ENCODE results near the gene BMP2.

BMP2 gene

GRCh38 chr20:6768228-6769140 is 998 bp downstream of the BMP2 start:
- no peak for DNase-seq

- no peak for DNase-seq
Measured at GRCh38 chr20:6769903-6770785, 2.7 kb downstream of the BMP2 start.

- no peak for DNase-seq
Measured at GRCh38 chr20:6770786-6771100, 3.3 kb downstream of the BMP2 start.

GRCh38 chr20:6780433-6781190 is 13.1 kb downstream of the BMP2 start:
- DNase-seq: no peak

GRCh38 chr20:6783752-6784151 is 16.3 kb downstream of the BMP2 start:
- no peak for DNase-seq

GRCh38 chr20:6784210-6784631 is 16.7 kb downstream of the BMP2 start:
- no peak for DNase-seq

- DNase-seq: no peak
Measured at GRCh38 chr20:6784767-6785166, 17.3 kb downstream of the BMP2 start.

- no peak for DNase-seq
Measured at GRCh38 chr20:6786548-6786947, 19.1 kb downstream of the BMP2 start.

GRCh38 chr20:6792789-6793188 is 25.3 kb downstream of the BMP2 start:
- DNase-seq: no peak

GRCh38 chr20:6802227-6802626 is 34.7 kb downstream of the BMP2 start:
- DNase-seq: no peak

- DNase-seq: no peak
Measured at GRCh38 chr20:6806275-6806674, 38.8 kb downstream of the BMP2 start.

- DNase-seq: no peak
Measured at GRCh38 chr20:6811262-6812035, 44.0 kb downstream of the BMP2 start.

GRCh38 chr20:6812530-6812929 is 45.0 kb downstream of the BMP2 start:
- DNase-seq: no peak

- DNase-seq: no peak
Measured at GRCh38 chr20:6814945-6815344, 47.5 kb downstream of the BMP2 start.

GRCh38 chr20:6818033-6818808 is 50.7 kb downstream of the BMP2 start:
- no peak for DNase-seq

GRCh38 chr20:6819599-6819998 is 52.1 kb downstream of the BMP2 start:
- DNase-seq: no peak

GRCh38 chr20:6824401-6824800 is 56.9 kb downstream of the BMP2 start:
- no peak for DNase-seq

- no peak for DNase-seq
Measured at GRCh38 chr20:6827472-6827871, 60.0 kb downstream of the BMP2 start.

GRCh38 chr20:6828794-6829423 is 61.4 kb downstream of the BMP2 start:
- DNase-seq: peak; percentile 19 to 35

GRCh38 chr20:6829510-6830116 is 62.1 kb downstream of the BMP2 start:
- DNase-seq: no peak
